ENCODE data around the gene ACTN4. TPM values are rescaled to one million over a fixed set of nuclear protein-coding genes. Genes with fewer than 3 reads are reported as not detected.
A peak's percentile ranks its signal among the peaks of the same experiment; 100 is the strongest.

ACTN4 gene
- total RNA-seq, 1 donor = 229 TPM

- H3K4me3 ChIP-seq (ENCODE audit: insufficient read depth, low read length) = no peak overlapping the region
- peaks cover 2% of the 10 kb centered on the region for H4K20me1 ChIP-seq (ENCODE audit: insufficient read depth, low read length)
- H3K27me3 ChIP-seq (ENCODE audit: insufficient read depth, low read length) = no peaks in the 10 kb centered on the region
- H3K4me1 ChIP-seq (ENCODE audit: insufficient read depth, low read length) = peaks cover 3% of the 10 kb centered on the region
- H3K36me3 ChIP-seq (ENCODE audit: insufficient read depth, low read length) = peaks cover 4% of the 10 kb centered on the region
- TF ChIP-seq CTCF (IDR thresholded peaks at IDR 0.05; ENCODE audit: extremely low read depth, low read depth, low read length) = no peak
- no peak overlapping the region for H3K4me2 ChIP-seq (ENCODE audit: insufficient read depth, low read length)
- H3K79me2 ChIP-seq (ENCODE audit: insufficient read depth, low read length) = no peaks in the 10 kb centered on the region
- DNase-seq (ENCODE audit: insufficient read length, low spot score, missing footprints) = no peak
- H3K9me3 ChIP-seq (ENCODE audit: low read depth, low read length) = no peaks in the 10 kb centered on the region
- no peak overlapping the region for H3K27ac ChIP-seq (ENCODE audit: low read depth, low read length)
- H2AFZ ChIP-seq (ENCODE audit: low read length) = no peak overlapping the region
Observed at GRCh38 chr19:38737281-38737865, 89.9 kb downstream of the ACTN4 start.

GRCh38 chr19:38737921-38738737 is 90.7 kb downstream of the ACTN4 start:
- peaks cover 3% of the 10 kb centered on the region for H3K4me1 ChIP-seq (ENCODE audit: insufficient read depth, low read length)
- H3K4me3 ChIP-seq (ENCODE audit: insufficient read depth, low read length) = no peak overlapping the region
- peak; percentile 92 for DNase-seq (ENCODE audit: insufficient read length, low spot score, missing footprints)
- H3K9me3 ChIP-seq (ENCODE audit: low read depth, low read length) = no peaks in the 10 kb centered on the region
- no peaks in the 10 kb centered on the region for H3K79me2 ChIP-seq (ENCODE audit: insufficient read depth, low read length)
- no peak overlapping the region for H3K4me2 ChIP-seq (ENCODE audit: insufficient read depth, low read length)
- no peaks in the 10 kb centered on the region for H3K36me3 ChIP-seq (ENCODE audit: insufficient read depth, low read length)
- no peak overlapping the region for H3K27ac ChIP-seq (ENCODE audit: low read depth, low read length)
- no peaks in the 10 kb centered on the region for H3K27me3 ChIP-seq (ENCODE audit: insufficient read depth, low read length)
- H2AFZ ChIP-seq (ENCODE audit: low read length) = no peak overlapping the region
- no peak for TF ChIP-seq CTCF (IDR thresholded peaks at IDR 0.05; ENCODE audit: extremely low read depth, low read depth, low read length)
- peaks cover 2% of the 10 kb centered on the region for H4K20me1 ChIP-seq (ENCODE audit: insufficient read depth, low read length)

- Histone ChIP-seq H3K4me2 (ENCODE audit: insufficient read depth, low read length) (no peak overlapping the region), H2AFZ (ENCODE audit: low read length) (no peak overlapping the region), H3K79me2 (ENCODE audit: insufficient read depth, low read length) (no peaks in the 10 kb centered on the region), H3K27ac (ENCODE audit: low read depth, low read length) (no peak overlapping the region), H3K4me3 (ENCODE audit: insufficient read depth, low read length) (no peak overlapping the region), H3K27me3 (ENCODE audit: insufficient read depth, low read length) (no peaks in the 10 kb centered on the region), H3K4me1 (ENCODE audit: insufficient read depth, low read length) (no peaks in the 10 kb centered on the region), H4K20me1 (ENCODE audit: insufficient read depth, low read length) (peaks cover 2% of the 10 kb centered on the region), H3K9me3 (ENCODE audit: low read depth, low read length) (no peaks in the 10 kb centered on the region), H3K36me3 (ENCODE audit: insufficient read depth, low read length) (no peaks in the 10 kb centered on the region)
- no peak for TF ChIP-seq CTCF (IDR thresholded peaks at IDR 0.05; ENCODE audit: extremely low read depth, low read depth, low read length)
- peak; percentile 81 for DNase-seq (ENCODE audit: insufficient read length, low spot score, missing footprints)
Observed at GRCh38 chr19:38739440-38740256, 92.2 kb downstream of the ACTN4 start.

- no peak overlapping the region for H3K27ac ChIP-seq (ENCODE audit: low read depth, low read length)
- no peaks in the 10 kb centered on the region for H3K4me1 ChIP-seq (ENCODE audit: insufficient read depth, low read length)
- H2AFZ ChIP-seq (ENCODE audit: low read length) = no peak overlapping the region
- H3K4me2 ChIP-seq (ENCODE audit: insufficient read depth, low read length) = no peak overlapping the region
- H3K79me2 ChIP-seq (ENCODE audit: insufficient read depth, low read length) = no peaks in the 10 kb centered on the region
- no peaks in the 10 kb centered on the region for H3K9me3 ChIP-seq (ENCODE audit: low read depth, low read length)
- TF ChIP-seq CTCF (IDR thresholded peaks at IDR 0.05; ENCODE audit: extremely low read depth, low read depth, low read length) = no peak
- DNase-seq (ENCODE audit: insufficient read length, low spot score, missing footprints) = no peak
- H4K20me1 ChIP-seq (ENCODE audit: insufficient read depth, low read length) = no peaks in the 10 kb centered on the region
- no peaks in the 10 kb centered on the region for H3K36me3 ChIP-seq (ENCODE audit: insufficient read depth, low read length)
- H3K4me3 ChIP-seq (ENCODE audit: insufficient read depth, low read length) = no peak overlapping the region
- no peaks in the 10 kb centered on the region for H3K27me3 ChIP-seq (ENCODE audit: insufficient read depth, low read length)
Observed at GRCh38 chr19:38740257-38740592, 92.8 kb downstream of the ACTN4 start.
